Measurements from ENCODE around the gene UTS2R. TPM values are rescaled to one million over a fixed set of nuclear protein-coding genes. Genes with fewer than 3 reads are reported as not detected.
"Not testable (repeated sequence)": the region's sequence is repeated elsewhere in the genome, so short reads cannot be mapped to it uniquely, and the experiment has no call there.

UTS2R gene
- total RNA-seq, 1 donor from 2014 or later = not detected

DNA sequence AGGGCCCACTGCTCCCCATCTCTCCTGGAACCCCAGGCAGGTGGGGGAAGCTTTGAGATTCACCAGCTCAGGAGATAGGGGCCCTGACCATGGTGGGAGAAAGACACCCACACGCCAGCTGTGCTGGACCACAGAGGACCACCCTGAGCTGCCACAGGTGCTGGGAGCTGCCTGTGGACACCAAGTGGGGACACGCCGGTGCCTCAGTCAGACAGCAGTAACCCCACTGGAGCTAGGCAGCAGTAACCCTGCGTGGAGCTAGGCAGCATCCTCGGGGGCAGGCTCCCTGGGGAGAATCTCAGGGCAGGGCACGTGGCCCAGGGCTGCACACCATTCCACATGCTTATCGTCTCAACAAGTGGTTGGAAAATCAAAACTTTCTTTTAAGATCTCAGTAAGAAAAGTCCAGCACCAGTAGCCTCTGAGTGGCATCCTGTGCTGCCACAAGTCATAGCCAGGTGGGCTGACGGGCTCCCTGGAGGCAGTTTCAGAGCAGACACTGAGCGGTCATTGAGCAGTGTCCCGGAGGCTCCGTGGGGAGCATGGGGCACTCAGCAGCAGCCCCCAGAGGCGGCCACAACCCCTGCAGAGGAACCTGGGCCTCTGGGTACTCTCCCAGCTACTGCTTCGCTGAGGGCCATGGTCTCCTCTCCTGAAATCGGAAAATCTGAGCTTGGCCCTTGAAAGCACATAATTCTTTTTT, 38.6 kb downstream of the UTS2R start:
- DNase-seq (ENCODE audit: low read depth) (no peak), FAIRE-seq (no peak)
- no peak for TF ChIP-seq CTCF (IDR thresholded peaks at IDR 0.05; ENCODE audit: insufficient read depth, low read length, severe bottlenecking)
- Histone ChIP-seq H3K27me3 (ENCODE audit: control insufficient read depth, insufficient read depth, low read length) (no peaks in the 10 kb centered on the region), H3K4me3 (ENCODE audit: low read depth, low read length) (no peak overlapping the region), H3K36me3 (ENCODE audit: control insufficient read depth, insufficient read depth, low read length) (peaks cover 7% of the 10 kb centered on the region)

GRCh38 chr17:82411396-82412053, 40.0 kb downstream of the UTS2R start:
- H3K36me3 ChIP-seq (ENCODE audit: control insufficient read depth, insufficient read depth, low read length) = peaks cover 5% of the 10 kb centered on the region
- no peak overlapping the region for H3K4me3 ChIP-seq (ENCODE audit: low read depth, low read length)
- no peak for DNase-seq (ENCODE audit: low read depth)
- no peak for TF ChIP-seq CTCF (IDR thresholded peaks at IDR 0.05; ENCODE audit: insufficient read depth, low read length, severe bottlenecking)
- FAIRE-seq = no peak
- H3K27me3 ChIP-seq (ENCODE audit: control insufficient read depth, insufficient read depth, low read length) = no peaks in the 10 kb centered on the region

DNA sequence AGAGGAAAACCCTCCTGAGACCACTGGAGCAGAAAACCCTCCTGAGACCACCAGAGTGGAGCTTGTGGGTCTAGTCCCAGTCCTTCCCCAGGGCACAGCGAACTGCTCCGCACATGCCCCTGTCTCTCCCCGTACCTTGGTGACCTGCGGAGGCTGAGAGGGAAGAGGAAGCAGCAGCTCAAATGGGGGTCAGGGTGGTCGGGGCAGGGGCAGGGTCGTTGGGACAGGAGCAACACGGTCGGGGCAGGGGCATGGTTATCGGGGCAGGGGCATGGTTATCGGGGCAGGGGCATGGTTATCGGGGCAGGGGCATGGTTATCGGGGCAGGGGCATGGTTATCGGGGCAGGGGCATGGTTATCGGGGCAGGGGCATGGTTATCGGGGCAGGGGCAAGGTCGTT, 40.5 kb downstream of the UTS2R start:
- not testable (repeated sequence) for H3K4me3 ChIP-seq (ENCODE audit: low read depth, low read length); H3K36me3 ChIP-seq (ENCODE audit: control insufficient read depth, insufficient read depth, low read length); H3K27me3 ChIP-seq (ENCODE audit: control insufficient read depth, insufficient read depth, low read length); FAIRE-seq; DNase-seq (ENCODE audit: low read depth)

DNA sequence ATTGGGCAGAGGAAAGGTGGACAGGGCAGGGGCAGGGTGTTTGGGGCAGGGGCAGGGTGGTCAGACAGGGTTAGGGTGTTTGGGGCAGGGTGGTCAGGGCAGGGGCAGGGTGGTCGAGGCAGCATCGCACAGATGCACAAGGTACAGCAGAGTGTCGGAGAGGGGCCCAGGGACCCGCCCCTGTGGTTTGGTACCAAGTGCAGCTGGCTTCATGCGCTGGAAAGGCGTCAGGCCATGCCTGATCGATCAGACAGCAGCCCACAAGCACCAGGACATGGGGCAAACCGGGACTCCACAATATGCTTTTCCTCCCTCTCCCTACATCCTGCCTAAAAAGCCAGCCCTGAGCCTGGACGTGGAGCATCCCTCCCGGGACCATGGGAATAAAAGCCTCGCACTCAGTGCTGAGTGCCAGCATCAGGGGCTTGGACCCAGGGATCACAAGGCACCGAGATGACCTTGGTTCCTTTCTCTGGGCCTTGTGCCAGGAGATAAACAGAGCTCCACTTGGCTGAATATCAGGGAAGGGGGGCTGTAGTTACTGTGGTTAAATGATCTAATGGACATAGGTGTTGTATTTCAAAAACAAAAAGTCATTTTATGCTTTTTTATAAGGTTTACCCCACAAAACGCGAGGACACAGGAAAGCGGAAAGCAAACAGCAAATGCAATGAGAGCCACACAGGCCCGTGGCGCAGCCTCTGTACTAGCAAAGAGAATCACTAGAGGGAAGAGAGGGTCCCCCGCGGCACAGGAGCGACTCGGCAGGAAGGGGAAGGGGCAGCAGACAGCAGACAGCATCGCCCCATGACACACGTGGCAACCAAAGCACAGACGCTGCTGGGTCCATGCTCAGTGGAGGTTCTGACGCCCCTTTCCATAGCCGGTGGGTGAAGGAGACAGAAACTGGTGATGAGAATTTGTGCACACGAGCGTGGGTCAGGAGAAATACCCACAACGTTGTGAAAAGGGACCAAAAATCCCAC, 41.3 kb downstream of the UTS2R start:
- no peak for TF ChIP-seq CTCF (IDR thresholded peaks at IDR 0.05; ENCODE audit: insufficient read depth, low read length, severe bottlenecking)
- Histone ChIP-seq H3K27me3 (ENCODE audit: control insufficient read depth, insufficient read depth, low read length) (no peaks in the 10 kb centered on the region), H3K36me3 (ENCODE audit: control insufficient read depth, insufficient read depth, low read length) (peaks cover 5% of the 10 kb centered on the region), H3K4me3 (ENCODE audit: low read depth, low read length) (no peak overlapping the region)
- DNase-seq (ENCODE audit: low read depth) (no peak), FAIRE-seq (no peak)

- peak; percentile 42 for TF ChIP-seq CTCF (IDR thresholded peaks at IDR 0.05; ENCODE audit: insufficient read depth, low read length, severe bottlenecking)
- Histone ChIP-seq H3K36me3 (ENCODE audit: control insufficient read depth, insufficient read depth, low read length) (peaks cover 5% of the 10 kb centered on the region), H3K27me3 (ENCODE audit: control insufficient read depth, insufficient read depth, low read length) (no peaks in the 10 kb centered on the region), H3K4me3 (ENCODE audit: low read depth, low read length) (no peak overlapping the region)
- DNase-seq (ENCODE audit: low read depth) (peak; percentile 23), FAIRE-seq (no peak)
These were observed 43.1 kb downstream of the UTS2R start for GRCh38 chr17:82414548-82415281.

All from bronchial epithelial cell (primary cell).